GM18951 (cell line): ENCODE measurements around the gene CACNA1B.
"Not testable (repeated sequence)": the region's sequence is repeated elsewhere in the genome, so short reads cannot be mapped to it uniquely, and the experiment has no call there.

Source experiments
- POLR2A ChIP-seq: IDR thresholded peaks from 4 replicates; pipeline ENCODE4 v1.6.1; 2011; ENCODE audit warnings: mild to moderate bottlenecking; ENCODE audit not compliant: insufficient read length, insufficient read depth; ENCODE audit errors: extremely low read depth
- in situ Hi-C: fragments of 300-500 bp; cut with MboI; formaldehyde crosslinking; loops from one replicate; pipeline ENCODE4 v1.12.0; 2022; ENCODE audit warnings: low sequenced_read_pairs, mixed read lengths, inconsistent platforms; ENCODE audit not compliant: unreplicated experiment

CACNA1B gene

DNA sequence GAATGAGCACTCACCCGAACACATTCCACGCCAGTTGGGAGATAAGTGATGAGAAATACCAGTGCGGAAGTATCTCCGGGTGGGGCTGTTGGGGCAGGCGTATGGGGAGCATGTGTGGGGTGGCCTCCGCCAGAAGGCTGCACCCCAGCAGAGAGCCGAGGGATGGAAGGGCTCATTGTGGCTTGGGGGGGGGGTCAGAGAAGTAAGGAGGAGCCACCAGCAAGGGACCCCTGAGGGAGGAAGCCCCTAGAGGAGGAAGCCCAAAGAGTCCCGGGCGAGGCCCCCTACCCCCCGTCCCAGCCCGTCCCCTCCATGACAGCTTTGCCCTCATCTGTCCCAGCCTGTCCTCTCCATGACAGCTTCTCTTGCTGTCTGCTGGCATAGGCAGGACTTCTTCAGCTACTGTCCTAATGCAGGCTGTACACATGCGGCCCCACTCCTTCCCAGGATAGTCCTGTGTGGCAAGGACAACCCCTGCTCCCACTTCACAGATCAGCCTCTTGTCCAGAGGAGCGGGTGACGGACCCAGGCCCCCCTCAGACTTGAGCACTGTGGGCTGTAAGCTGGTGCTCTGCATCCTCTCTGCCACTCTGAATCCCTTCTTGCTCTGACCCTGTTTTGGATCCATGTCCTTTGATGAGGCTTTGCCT, 239.6 kb downstream of the CACNA1B start:
- TF ChIP-seq POLR2A = no peak
- in situ Hi-C loops = no loop called here

DNA sequence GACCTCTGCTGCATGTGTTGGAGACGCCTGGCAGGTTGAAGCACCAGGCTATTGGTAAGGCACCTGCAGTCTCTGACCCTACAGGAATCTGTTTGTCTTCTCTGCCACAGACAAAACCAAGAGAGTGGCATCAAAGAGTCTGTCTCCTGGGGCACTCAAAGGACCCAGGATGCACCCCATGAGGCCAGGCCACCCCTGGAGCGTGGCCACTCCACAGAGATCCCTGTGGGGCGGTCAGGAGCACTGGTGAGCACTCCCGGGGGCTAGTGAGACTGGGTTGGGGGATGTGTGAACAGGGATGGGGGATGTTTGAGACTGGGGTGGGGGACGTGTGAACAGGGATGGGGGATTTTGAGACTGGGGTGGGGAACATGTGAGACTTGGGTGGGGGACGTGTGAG, 240.3 kb downstream of the CACNA1B start:
- in situ Hi-C loops = no loop called here
- no peak for TF ChIP-seq POLR2A

DNA sequence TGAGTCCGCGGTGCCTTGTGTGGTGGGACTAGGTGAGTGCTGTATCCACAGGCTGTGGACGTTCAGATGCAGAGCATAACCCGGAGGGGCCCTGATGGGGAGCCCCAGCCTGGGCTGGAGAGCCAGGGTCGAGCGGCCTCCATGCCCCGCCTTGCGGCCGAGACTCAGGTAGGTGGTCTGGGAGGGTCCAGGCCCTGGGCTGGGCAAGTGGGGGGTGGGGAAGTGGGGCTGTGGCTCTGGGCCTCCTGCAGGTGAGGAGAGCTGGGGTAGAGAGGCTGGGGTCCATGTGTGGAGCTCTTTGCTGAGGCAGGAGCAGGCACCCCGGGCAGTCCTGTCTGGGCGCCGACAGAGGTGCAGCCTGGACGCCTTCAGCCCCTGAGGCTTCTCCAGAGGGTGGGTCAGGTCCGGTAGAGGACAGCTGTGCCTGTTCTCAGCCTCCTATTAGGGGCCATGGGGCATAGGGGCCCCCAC, 241.1 kb downstream of the CACNA1B start:
- in situ Hi-C loops = no loop called here
- no peak for TF ChIP-seq POLR2A

DNA sequence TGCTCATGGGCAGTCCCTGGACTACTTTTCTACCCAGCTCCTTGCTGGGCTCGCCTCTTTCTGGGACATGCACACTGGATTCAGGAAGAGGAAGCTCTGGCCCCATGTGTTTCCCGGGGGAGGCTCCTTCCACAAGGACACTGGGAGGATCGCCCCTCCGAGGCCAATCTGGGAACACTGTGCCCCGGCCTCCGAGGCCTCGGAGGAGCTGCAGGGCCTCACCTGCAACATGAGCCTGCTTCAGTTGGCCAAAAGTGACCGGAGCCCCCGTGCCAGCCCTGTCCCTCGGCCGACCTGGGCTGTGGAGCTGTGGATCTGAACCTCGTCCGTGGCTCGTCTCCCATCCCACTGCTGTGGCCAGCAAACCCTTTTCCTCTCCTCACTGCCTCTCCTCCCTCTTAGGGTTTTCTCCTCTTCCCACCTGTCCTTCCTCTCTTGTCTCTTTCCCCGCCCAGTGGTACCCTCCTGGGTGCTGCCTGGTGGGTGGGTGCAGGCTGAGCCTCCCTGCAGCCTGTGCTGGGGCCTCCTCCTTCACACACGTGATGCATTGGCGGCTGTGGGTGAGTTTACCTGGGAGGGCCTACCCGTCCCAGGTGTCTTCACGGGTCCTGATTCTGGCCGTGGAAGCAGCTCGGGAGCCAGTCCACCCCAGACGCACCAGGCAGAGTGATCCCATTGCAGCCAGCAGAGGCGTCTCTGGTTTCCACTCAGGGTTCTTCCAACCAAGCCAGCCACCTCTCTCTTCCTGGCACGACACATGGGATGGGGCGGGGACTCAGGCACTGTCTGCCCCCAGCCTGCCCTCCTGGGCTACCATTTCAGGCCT, 241.8 kb downstream of the CACNA1B start:
- no peak for TF ChIP-seq POLR2A
- in situ Hi-C loops = no loop called here

DNA sequence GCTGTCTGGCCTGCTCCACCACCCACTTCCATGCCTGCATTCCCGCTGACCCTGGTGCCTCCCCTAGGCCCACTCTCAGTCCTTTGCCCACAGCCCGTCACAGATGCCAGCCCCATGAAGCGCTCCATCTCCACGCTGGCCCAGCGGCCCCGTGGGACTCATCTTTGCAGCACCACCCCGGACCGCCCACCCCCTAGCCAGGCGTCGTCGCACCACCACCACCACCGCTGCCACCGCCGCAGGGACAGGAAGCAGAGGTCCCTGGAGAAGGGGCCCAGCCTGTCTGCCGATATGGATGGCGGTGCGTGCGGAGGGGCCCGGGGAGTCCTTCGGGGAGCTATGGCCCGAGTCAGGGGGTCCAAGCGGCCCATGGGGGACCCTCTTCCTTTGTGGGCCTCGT, 242.5 kb downstream of the CACNA1B start:
- TF ChIP-seq POLR2A = no peak
- in situ Hi-C loops = no loop called here

DNA sequence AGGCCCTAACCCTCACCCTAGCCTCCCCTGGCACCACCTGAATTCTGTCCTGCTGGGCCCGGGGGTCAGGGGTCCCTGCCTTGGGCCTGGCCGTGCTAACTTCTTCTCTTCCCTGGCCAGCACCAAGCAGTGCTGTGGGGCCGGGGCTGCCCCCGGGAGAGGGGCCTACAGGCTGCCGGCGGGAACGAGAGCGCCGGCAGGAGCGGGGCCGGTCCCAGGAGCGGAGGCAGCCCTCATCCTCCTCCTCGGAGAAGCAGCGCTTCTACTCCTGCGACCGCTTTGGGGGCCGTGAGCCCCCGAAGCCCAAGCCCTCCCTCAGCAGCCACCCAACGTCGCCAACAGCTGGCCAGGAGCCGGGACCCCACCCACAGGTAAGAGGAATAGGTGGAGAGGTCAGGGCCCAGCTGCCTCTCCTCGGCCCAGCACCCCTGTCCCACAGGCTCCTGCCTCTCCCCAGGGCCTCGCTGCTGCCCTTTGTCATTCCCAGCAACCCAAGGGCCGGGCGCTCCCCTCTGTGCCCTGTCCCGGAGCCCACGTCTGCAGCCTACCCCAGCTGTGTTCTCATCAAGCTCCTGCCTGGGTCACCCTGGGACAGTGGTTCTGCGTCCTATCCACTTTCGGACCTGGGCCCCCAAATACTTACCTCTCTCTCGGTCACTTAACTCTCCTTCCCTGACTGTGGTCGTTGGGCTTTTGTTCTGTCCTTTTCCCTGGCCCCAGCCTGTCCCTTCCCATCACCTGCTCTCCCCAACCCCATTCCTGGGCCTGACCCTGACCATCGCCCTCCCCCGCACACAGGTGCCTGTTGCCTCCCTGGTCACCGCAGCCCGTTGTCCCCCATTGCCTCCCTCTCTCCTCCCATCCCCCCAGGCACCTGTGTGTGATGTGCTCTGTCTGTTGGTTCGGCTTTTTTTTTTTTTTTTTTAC, 243.2 kb downstream of the CACNA1B start:
- no peak for TF ChIP-seq POLR2A
- in situ Hi-C loops = no loop called here

DNA sequence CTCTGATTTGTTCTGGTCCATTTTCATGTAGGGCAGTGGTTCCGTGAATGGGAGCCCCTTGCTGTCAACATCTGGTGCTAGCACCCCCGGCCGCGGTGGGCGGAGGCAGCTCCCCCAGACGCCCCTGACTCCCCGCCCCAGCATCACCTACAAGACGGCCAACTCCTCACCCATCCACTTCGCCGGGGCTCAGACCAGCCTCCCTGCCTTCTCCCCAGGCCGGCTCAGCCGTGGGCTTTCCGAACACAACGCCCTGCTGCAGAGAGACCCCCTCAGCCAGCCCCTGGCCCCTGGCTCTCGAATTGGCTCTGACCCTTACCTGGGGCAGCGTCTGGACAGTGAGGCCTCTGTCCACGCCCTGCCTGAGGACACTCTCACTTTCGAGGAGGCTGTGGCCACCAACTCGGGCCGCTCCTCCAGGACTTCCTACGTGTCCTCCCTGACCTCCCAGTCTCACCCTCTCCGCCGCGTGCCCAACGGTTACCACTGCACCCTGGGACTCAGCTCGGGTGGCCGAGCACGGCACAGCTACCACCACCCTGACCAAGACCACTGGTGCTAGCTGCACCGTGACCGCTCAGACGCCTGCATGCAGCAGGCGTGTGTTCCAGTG, 244.0 kb downstream of the CACNA1B start:
- in situ Hi-C loops = no loop called here

DNA sequence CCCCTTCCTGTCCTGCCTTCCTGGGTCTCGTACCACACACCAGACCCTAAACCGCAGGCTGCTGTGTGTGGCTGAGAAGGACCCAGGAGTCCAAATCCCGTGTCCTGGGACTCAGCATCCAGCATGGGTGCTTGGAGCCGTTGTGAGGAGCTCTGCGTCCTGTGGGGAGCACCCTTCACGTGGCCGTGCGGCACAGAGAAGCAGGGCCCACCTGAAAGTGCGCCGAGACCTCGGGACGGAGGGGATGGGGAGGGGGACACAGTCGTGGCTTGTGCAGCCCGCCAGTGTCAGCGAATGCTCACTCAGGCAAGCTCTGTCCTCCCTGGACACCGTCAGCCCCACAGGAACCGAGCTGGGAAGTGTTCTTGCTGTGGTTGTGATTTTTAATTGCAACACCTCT, 244.6 kb downstream of the CACNA1B start:
- in situ Hi-C loops = no loop called here
- no peak for TF ChIP-seq POLR2A

More for the DNA sequence above, 244.0 kb downstream of the CACNA1B start:
- no peak for TF ChIP-seq POLR2A

DNA sequence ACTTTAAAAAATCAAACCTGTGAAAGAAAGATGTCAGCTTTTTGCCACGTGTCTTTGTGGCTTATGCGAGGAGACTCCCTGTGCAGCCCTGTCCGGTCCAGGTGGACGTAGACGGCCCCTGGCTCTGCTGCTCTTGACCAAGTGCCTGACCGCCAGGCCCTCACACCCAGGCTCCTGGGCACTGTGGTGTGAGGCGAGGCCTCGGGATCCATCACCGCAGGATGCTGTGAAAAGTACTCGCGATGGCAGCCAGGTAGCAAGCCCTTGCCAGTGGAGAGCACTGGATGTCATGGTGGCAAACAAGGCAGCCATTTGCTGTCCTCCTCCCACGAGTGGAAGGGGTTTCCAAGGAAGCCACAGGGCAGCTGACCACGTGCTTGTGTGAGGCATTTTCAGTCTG, 245.1 kb downstream of the CACNA1B start:
- in situ Hi-C loops = no loop called here
- no peak for TF ChIP-seq POLR2A

DNA sequence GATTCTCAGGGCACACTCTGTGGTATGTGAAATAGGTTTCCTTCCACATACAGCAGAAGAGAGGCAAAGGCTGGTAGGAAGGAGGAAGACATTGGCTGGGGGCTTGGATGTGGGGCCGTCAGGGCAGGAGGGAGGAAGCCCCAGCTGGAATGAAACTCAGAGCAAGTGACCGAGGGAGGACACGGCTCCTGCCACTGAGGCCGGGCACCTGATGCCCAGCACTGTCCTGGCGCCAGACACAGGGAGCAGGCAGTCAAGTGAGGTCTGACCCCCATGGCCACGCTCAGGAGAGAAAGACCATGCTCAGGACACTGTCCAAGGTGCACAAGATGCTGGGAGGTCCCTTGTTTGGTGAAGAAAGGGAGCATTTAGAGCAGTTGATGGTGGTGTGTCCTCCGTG, 245.5 kb downstream of the CACNA1B start:
- in situ Hi-C loops = no loop called here

DNA sequence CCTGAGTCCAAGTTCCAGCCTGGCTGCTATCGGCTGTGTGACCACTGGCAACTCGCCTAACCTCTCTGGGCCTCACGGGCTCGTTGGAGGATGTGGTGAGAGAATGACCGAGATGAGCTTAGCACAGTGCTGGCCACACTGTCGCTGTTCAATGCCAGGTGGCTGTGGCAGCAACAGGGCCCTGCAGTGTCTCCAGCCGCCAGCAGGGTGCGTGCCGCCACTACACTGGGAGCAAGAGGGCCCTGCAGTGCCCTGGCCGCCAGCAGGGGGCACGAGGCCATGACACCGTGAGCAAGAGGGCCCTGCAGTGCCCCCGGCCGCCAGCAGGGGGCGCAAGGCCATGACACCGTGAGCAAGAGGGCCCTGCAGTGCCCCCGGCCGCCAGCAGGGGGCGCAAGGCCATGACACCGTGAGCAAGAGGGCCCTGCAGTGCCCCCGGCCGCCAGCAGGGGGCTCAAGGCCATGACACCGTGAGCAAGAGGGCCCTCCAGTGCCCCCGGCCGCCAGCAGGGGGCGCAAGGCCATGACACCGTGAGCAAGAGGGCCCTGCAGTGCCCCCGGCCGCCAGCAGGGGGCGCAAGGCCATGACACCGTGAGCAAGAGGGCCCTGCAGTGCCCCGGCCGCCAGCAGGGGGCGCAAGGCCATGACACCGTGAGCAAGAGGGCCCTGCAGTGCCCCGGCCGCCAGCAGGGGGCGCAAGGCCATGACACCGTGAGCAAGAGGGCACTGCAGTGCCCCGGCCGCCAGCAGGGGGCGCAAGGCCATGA, 248.7 kb downstream of the CACNA1B start:
- in situ Hi-C loops = not testable (repeated sequence)

More for the DNA sequence above, 245.5 kb downstream of the CACNA1B start:
- no peak for TF ChIP-seq POLR2A

DNA sequence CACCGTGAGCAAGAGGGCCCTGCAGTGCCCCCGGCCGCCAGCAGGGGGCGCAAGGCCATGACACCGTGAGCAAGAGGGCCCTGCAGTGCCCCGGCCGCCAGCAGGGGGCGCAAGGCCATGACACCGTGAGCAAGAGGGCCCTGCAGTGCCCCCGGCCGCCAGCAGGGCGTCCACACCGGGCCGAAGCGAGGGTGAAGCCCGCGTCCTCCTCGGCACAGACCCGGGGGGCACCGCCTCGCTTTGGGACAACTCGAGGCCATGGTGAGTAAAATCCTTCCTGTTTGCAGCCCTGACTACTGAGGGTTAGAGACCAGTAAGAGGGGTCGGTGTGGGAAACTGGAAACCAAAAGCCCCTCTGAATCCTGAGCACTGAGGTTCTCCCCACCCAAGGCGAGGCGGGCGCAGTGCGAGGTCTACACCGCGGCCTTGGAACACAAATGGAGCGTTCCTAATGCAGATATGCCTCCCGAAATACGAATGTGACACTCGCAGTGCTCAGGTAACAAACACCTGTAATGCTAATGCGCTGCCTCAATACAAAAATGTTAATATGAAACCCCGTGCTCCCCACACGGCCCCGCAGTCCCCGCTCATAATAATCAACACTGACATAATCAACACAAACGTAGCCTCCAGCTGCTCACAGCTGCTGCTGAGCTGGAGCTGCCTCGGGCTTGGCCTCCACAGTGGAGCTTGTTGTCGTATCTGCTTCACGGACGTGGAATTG, 249.4 kb downstream of the CACNA1B start:
- in situ Hi-C loops = not testable (repeated sequence)

DNA sequence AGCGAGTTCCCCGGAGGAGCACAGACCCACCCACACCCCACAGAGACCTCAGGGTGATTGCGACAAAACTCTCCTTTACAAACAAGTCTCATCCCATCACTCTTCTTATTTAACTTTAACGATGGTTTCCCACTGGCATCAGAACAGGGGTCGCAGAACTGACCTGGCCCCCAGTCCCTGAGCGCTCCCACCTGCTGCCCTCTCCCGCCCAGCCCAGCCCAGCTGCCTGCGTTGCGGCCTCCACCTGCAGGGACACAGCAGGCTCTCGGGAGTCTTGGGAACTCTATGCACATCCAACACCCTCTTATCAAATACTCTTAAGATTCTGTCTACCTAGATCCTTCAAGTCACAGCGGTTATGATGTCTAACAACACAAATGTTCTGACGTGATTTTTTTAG, 250.4 kb downstream of the CACNA1B start:
- in situ Hi-C loops = not testable (repeated sequence)

DNA sequence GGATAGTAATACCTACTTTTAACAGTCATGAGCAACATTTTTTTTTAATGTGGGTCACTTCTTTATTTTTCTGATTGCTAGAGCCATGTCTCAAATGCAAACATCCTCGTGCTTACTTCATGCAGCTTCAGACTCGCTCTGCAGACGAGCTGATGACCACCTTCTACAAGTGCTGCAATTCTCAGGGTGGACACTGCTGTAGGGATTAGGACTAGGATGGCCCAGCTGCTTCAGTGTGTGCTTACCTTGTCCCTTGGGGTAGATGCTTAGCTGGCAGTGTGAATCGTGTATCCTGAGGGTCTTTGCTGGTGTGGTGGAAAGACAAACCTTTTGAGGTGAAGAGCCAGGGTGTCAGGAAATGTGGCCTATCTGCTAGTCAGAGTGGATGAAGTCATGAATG, 251.7 kb downstream of the CACNA1B start:
- in situ Hi-C loops = not testable (repeated sequence)

DNA sequence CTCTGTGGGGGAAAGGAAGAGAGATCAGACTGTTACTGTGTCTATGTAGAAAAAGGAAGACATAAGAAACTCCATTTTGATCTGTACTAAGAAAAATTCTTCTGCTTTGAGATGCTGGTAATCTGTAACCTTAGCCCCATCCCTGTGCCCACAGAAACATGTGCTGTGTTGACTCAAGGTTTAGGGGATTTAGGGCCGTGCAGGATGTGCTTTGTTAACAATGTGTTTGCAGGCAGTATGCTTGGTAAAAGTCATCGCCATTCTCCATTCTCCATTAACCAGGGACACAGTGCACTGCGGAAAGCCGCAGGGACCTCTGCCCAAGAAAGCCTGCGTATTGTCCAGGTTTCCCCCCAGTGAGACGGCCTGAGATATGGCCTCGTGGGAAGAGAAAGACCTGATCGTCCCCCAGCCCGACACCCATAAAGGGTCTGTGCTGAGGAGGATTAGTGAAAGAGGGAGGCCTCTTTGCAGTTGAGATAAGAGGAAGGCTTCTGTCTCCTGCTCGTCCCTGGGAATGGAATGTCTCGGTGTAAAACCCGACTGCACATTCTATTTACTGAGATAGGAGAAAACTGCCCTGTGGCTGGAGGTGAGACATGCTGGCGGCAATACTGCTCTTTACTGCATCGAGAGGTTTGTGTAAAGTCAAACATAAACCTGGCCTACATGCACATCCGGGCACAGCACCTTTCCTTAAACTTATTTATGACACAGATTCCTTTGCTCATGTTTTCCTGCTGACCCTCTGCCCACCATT, 255.5 kb downstream of the CACNA1B start:
- in situ Hi-C loops = not testable (repeated sequence)

DNA sequence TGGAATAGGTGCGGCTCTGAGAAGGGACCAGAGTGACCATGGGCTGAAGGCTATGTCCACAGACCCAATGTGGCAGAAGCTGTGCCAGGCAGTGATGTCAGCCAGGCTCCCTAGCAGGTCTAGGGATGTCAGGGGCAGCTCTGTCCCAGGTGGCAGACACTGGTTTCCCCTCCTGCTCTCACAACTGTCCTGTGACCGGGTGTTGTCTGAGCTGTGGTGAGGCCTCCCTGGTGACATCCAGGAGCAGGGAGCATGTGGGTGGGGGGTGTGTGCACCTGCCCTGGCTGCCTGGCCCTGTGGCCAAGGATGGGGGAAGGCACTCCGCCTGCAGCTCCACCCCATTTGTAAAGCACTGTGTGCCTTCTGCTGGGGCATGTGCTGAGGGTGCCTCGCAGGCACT, 257.0 kb downstream of the CACNA1B start:
- in situ Hi-C loops = not testable (repeated sequence)
